IMR-90 (cell line): Measurements from ENCODE around the gene EPHB1. TPM values are rescaled to one million over a fixed set of nuclear protein-coding genes. Genes with fewer than 3 reads are reported as not detected.
A peak's percentile ranks its signal among the peaks of the same experiment; 100 is the strongest.

ENCODE experiments used
- ATAC-seq: fragments of 200-7000 bp; cut with Tn5 transposase; 2 replicates; pipeline ENCODE4 v1.9.1; 2020; ENCODE audit warnings: low read depth, mild to moderate bottlenecking, moderate library complexity
- BruUV-seq: library from RNA; stranded (reverse); fragments of 400-500 nt; replicated peaks from 2 replicates; lab custom pipeline; 2021; lab: Mats Ljungman, UMichigan
- CTCF ChIA-PET: fragments of 300-600 bp; formaldehyde crosslinking; extraction: SDS; loops from one replicate; lab custom pipeline; 2021; ENCODE audit warnings: antibody characterized with exemption; lab: Yijun Ruan, JAX
- POLR2A ChIA-PET: fragments of 300-600 bp; sonication (Branson Sonifier 250); formaldehyde crosslinking; loops from one replicate; lab custom pipeline; 2022; ENCODE audit warnings: antibody characterized with exemption; ENCODE audit not compliant: unreplicated experiment; lab: Charles Lee
- DNase-seq: peaks from one replicate; pipeline ENCODE4 v3.0.0; 2013
- H2AFZ ChIP-seq: replicated peaks from 2 replicates; pipeline ENCODE3; 2013; ENCODE audit warnings: low read length, mild to moderate bottlenecking; ENCODE audit not compliant: poor library complexity
- H2AK5ac ChIP-seq: 2 replicates; pipeline ENCODE4 v1.6.1; 2013; ENCODE audit warnings: low read depth, low read length, inconsistent platforms
- H2AK9ac ChIP-seq: replicated peaks from 2 replicates; pipeline ENCODE3; 2013; ENCODE audit warnings: mild to moderate bottlenecking, low read depth, low read length, moderate library complexity; ENCODE audit not compliant: poor library complexity
- H2BK120ac ChIP-seq: 2 replicates; pipeline ENCODE4 v1.6.1; 2013; ENCODE audit warnings: low read depth, low read length, inconsistent platforms
- H2BK15ac ChIP-seq: 3 replicates; pipeline ENCODE4 v1.6.1; 2013; ENCODE audit warnings: low read depth, low read length, inconsistent platforms
- H2BK20ac ChIP-seq: 2 replicates; pipeline ENCODE4 v1.6.1; 2013; ENCODE audit warnings: low read depth, mild to moderate bottlenecking, inconsistent platforms, low read length, moderate library complexity
- H2BK5ac ChIP-seq: 2 replicates; pipeline ENCODE4 v1.6.1; 2013; ENCODE audit warnings: mild to moderate bottlenecking, low read depth, low read length, inconsistent platforms; ENCODE audit not compliant: poor library complexity, severe bottlenecking
- H3K14ac ChIP-seq: replicated peaks from 2 replicates; pipeline ENCODE4 v1.6.1; 2013; ENCODE audit warnings: low read depth, low read length, inconsistent platforms
- H3K18ac ChIP-seq: 2 replicates; pipeline ENCODE4 v1.6.1; 2013; ENCODE audit warnings: low read depth, low read length, control low read depth
- H3K23ac ChIP-seq: 2 replicates; pipeline ENCODE4 v1.6.1; 2013; ENCODE audit warnings: low read depth, low read length, inconsistent platforms
- H3K27ac ChIP-seq: 2 replicates; pipeline ENCODE4 v1.5.1; 2013; ENCODE audit warnings: mild to moderate bottlenecking, control low read depth, low read length; ENCODE audit not compliant: insufficient read depth
- H3K27me3 ChIP-seq: 2 replicates; pipeline ENCODE4 v1.6.1; 2013; ENCODE audit warnings: low read length; ENCODE audit not compliant: control insufficient read depth, insufficient read depth
- H3K36me3 ChIP-seq: 2 replicates; pipeline ENCODE4 v1.6.1; 2013; ENCODE audit warnings: low read length, mixed read lengths; ENCODE audit not compliant: control insufficient read depth, insufficient read depth
- H3K4ac ChIP-seq: 2 replicates; pipeline ENCODE4 v1.6.1; 2013; ENCODE audit warnings: low read depth, low read length, inconsistent platforms
- H3K4me1 ChIP-seq: 2 replicates; pipeline ENCODE4 v1.6.1; 2013; ENCODE audit warnings: low read length, mixed read lengths; ENCODE audit not compliant: control insufficient read depth, insufficient read depth
- H3K4me2 ChIP-seq: 2 replicates; pipeline ENCODE4 v1.6.1; 2013; ENCODE audit warnings: low read depth, mild to moderate bottlenecking, control low read depth, low read length, moderate library complexity
- H3K4me3 ChIP-seq: 2 replicates; pipeline ENCODE4 v1.5.1; 2013; ENCODE audit warnings: low read depth, mild to moderate bottlenecking, control low read depth, low read length, moderate library complexity; ENCODE audit not compliant: insufficient read depth
- H3K56ac ChIP-seq: 2 replicates; pipeline ENCODE4 v1.6.1; 2013; ENCODE audit warnings: low read length, inconsistent platforms; ENCODE audit not compliant: insufficient read depth; ENCODE audit errors: extremely low read depth
- H3K79me1 ChIP-seq, 2 experiments: 2 replicates each; pipeline ENCODE4 v1.6.1; 2013; ENCODE audit warnings: low read length in 2 of 2, inconsistent platforms in 1 of 2, low read depth in 1 of 2
- H3K9ac ChIP-seq: 2 replicates; pipeline ENCODE4 v1.6.1; 2013; ENCODE audit warnings: low read depth, low read length, control low read depth
- H3K9me1 ChIP-seq: 2 replicates; pipeline ENCODE4 v1.6.1; 2013; ENCODE audit warnings: low read length, inconsistent platforms; ENCODE audit not compliant: insufficient read depth
- H3K9me3 ChIP-seq: 2 replicates; pipeline ENCODE4 v1.6.1; 2013; ENCODE audit warnings: low read length; ENCODE audit not compliant: control insufficient read depth, insufficient read depth
- H4K20me1 ChIP-seq: 2 replicates; pipeline ENCODE4 v1.6.1; 2013; ENCODE audit warnings: low read length, inconsistent platforms; ENCODE audit not compliant: insufficient read depth
- H4K5ac ChIP-seq: 2 replicates; pipeline ENCODE4 v1.6.1; 2013; ENCODE audit warnings: mild to moderate bottlenecking, low read depth, low read length, control low read depth
- H4K8ac ChIP-seq, 2 experiments: 2 replicates each; pipeline ENCODE4 v1.6.1; 2013; ENCODE audit warnings: low read depth in 2 of 2, low read length in 2 of 2, control low read depth in 1 of 2, inconsistent platforms in 1 of 2
- H4K91ac ChIP-seq: 2 replicates; pipeline ENCODE4 v1.6.1; 2013; ENCODE audit warnings: low read depth, low read length, inconsistent platforms; ENCODE audit not compliant: insufficient read depth
- CEBPB ChIP-seq: IDR thresholded peaks from 2 replicates; pipeline ENCODE4 v1.6.1; 2012; ENCODE audit warnings: low read depth, low read length, improper control_type of control experiment
- CHD1 ChIP-seq: IDR thresholded peaks from 2 replicates; pipeline ENCODE4 v1.6.1; 2012; ENCODE audit warnings: low read depth, low read length, improper control_type of control experiment
- FOS ChIP-seq: fragments of 150-350 bp; IDR thresholded peaks from 2 replicates; pipeline ENCODE4 v1.6.1; 2016; ENCODE audit warnings: low read depth, low read length
- MAFK ChIP-seq: IDR thresholded peaks from 2 replicates; pipeline ENCODE4 v1.6.1; 2012; ENCODE audit warnings: low read depth, low read length, improper control_type of control experiment
- MAZ ChIP-seq: IDR thresholded peaks from 2 replicates; pipeline ENCODE4 v1.6.1; 2012; ENCODE audit warnings: low read depth, mild to moderate bottlenecking, low read length, improper control_type of control experiment, moderate library complexity, borderline replicate concordance
- NFE2L2 ChIP-seq: fragments of 150-350 bp; IDR thresholded peaks from 2 replicates; pipeline ENCODE4 v1.6.1; 2016; ENCODE audit warnings: low read depth, mild to moderate bottlenecking, low read length
- POLR2A ChIP-seq: IDR thresholded peaks from 2 replicates; pipeline ENCODE4 v1.6.1; 2012; ENCODE audit warnings: mild to moderate bottlenecking, low read depth, low read length
- SMC3 ChIP-seq: fragments of 150-350 bp; IDR thresholded peaks from 2 replicates; pipeline ENCODE4 v1.6.1; 2016; ENCODE audit warnings: low read depth, mild to moderate bottlenecking, antibody characterized with exemption, low read length, moderate library complexity
- WGBS, 2 experiments: methylation state at CpG; one replicate each; pipeline versions ENCODE4 v1.1.5 to v1.1.7; 2013; ENCODE audit warnings: missing lambda C conversion rate in 2 of 2; ENCODE audit not compliant: insufficient read length in 1 of 2; ENCODE audit errors: extremely low coverage in 2 of 2; 5-methylcytosine and 5-hydroxymethylcytosine counted together
- dilution Hi-C: fragments of 300-500 bp; cut with HindIII; formaldehyde crosslinking; loops from one replicate; pipeline ENCODE4 v1.14.3; 2018; ENCODE audit warnings: low sequenced_read_pairs; ENCODE audit not compliant: unreplicated experiment
- in situ Hi-C: fragments of 300-500 bp; cut with MboI; formaldehyde crosslinking; loops from 3 replicates; pipeline ENCODE4 v1.14.3; 2019; ENCODE audit warnings: low sequenced_read_pairs, inconsistent platforms, mixed read lengths
- intact Hi-C: fragments of 100-400 bp; cut with micrococcal nuclease; formaldehyde crosslinking; loops from 2 replicates; pipeline ENCODE4 v1.10.0; 2022
- polyA plus RNA-seq, 3 experiments: library from polyadenylated mRNA; depleted of rRNA; stranded (reverse); fragments of >200 nt; gene quantifications; 2 replicates each; pipeline ENCODE4 v1.2.3, GENCODE V29; 2012; ENCODE audit warnings: low replicate concordance in 1 of 3
- total RNA-seq: library from RNA; depleted of rRNA; stranded (reverse); fragments of >200 nt; gene quantifications from 2 replicates; pipeline ENCODE4 v1.2.3, GENCODE V29; 2012
- TF ChIP-seq, protein P1 (sequence below): conservative IDR thresholded peaks from 2 replicates; pipeline ENCODE4 v1.5.1; 2012; ENCODE audit warnings: mild to moderate bottlenecking, low read depth, low read length, improper control_type of control experiment

EPHB1 gene
- total and polyA plus RNA-seq, 2 of the 4 experiments (the other 2 are of a cell fraction): 0.17 to 0.36 TPM

DNA sequence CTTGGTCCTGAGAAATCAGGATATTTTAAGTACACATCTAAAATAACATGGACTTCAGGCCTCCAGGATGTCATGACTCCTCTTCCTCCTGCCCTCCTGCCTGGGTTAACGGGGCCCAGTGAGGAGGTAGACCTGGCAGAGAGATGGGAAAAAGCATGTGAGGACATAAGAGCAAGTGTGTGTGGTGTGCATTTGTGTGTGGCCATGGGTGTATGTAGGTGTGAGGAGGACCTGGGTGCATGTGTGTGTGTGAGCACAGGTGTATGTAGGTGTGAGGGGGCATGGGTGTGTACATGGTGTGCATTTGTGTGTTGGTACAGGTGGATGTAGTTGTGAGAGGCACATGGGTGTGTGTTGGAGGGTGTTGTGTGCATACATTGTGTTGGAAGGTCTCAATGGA is 105.4 kb downstream of the EPHB1 start:
- H2BK120ac ChIP-seq: no peak overlapping the region
- H4K8ac ChIP-seq: no peak overlapping the region
- H3K9me3 ChIP-seq: no peaks in the 10 kb centered on the region
- no peaks in the 10 kb centered on the region for H3K36me3 ChIP-seq
- WGBS, 2 experiments: no CpG with 5 or more reads among the region's 1 CpG
- ATAC-seq (no peak), DNase-seq (no peak)
- H3K4me2 ChIP-seq: no peak overlapping the region
- H3K9ac ChIP-seq: no peak overlapping the region
- H2AFZ ChIP-seq: peak overlapping the region; percentile 5
- H4K91ac ChIP-seq: no peak overlapping the region
- no TSS peak for BruUV-seq
- H3K4ac ChIP-seq: no peak overlapping the region
- H3K23ac ChIP-seq: no peak overlapping the region
- no peaks in the 10 kb centered on the region for H3K4me1 ChIP-seq
- intact Hi-C loops: no loop called here
- TF ChIP-seq SMC3 (no peak), NFE2L2 (no peak), POLR2A (no peak), MAFK (no peak), CHD1 (no peak), FOS (no peak), CEBPB (no peak), MAZ (no peak)
- TF ChIP-seq, protein P1, sequence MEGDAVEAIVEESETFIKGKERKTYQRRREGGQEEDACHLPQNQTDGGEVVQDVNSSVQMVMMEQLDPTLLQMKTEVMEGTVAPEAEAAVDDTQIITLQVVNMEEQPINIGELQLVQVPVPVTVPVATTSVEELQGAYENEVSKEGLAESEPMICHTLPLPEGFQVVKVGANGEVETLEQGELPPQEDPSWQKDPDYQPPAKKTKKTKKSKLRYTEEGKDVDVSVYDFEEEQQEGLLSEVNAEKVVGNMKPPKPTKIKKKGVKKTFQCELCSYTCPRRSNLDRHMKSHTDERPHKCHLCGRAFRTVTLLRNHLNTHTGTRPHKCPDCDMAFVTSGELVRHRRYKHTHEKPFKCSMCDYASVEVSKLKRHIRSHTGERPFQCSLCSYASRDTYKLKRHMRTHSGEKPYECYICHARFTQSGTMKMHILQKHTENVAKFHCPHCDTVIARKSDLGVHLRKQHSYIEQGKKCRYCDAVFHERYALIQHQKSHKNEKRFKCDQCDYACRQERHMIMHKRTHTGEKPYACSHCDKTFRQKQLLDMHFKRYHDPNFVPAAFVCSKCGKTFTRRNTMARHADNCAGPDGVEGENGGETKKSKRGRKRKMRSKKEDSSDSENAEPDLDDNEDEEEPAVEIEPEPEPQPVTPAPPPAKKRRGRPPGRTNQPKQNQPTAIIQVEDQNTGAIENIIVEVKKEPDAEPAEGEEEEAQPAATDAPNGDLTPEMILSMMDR: no peak
- H3K79me1 ChIP-seq: no peaks in the 10 kb centered on the region
- H3K14ac ChIP-seq: no peak overlapping the region
- no peak overlapping the region for H2BK20ac ChIP-seq
- no peak overlapping the region for H2BK5ac ChIP-seq
- peak overlapping the region; percentile 25 for H2AK9ac ChIP-seq
- ChIA-PET POLR2A (no interaction called here), CTCF (no interaction called here)
- no peaks in the 10 kb centered on the region for H3K27me3 ChIP-seq
- H3K27ac ChIP-seq: no peak overlapping the region
- dilution Hi-C loops: no loop called here
- H4K20me1 ChIP-seq: no peaks in the 10 kb centered on the region
- no peak overlapping the region for H4K5ac ChIP-seq
- H3K56ac ChIP-seq: no peak overlapping the region
- no peak overlapping the region for H2BK15ac ChIP-seq
- no peak overlapping the region for H3K4me3 ChIP-seq
- H2AK5ac ChIP-seq: no peak overlapping the region
- no peak overlapping the region for H3K18ac ChIP-seq
- no peaks in the 10 kb centered on the region for H3K9me1 ChIP-seq
- in situ Hi-C loops: no loop called here
